Adipose tissue (tissue), 3 donors: ENCODE measurements around the gene RNMT. TPM values are rescaled to one million over a fixed set of nuclear protein-coding genes. Genes with fewer than 3 reads are reported as not detected.
"Not testable (repeated sequence)": the region's sequence is repeated elsewhere in the genome, so short reads cannot be mapped to it uniquely, and the experiment has no call there.

Source experiments
- H3K27ac ChIP-seq: one replicate; pipeline ENCODE4 v1.5.1; 2013; ENCODE audit warnings: low read depth, low read length
- WGBS, 3 donors: extraction: QIAGEN DNeasy Blood & Tissue Kit; methylation state at CpG; one replicate each; pipeline ENCODE4 v1.1.7; 2013; 5-methylcytosine and 5-hydroxymethylcytosine counted together
- polyA plus RNA-seq, 3 donors: library from polyadenylated mRNA; stranded (reverse); fragments of 200-250 nt; gene quantifications; one replicate each; pipeline ENCODE4 v1.2.3, GENCODE V29; 2013
- donor health status: healthy with polysubstance abuse.
- donor health status: Bipolar disorder and iron deficiency.
- donor health status: healthy.

RNMT gene
- polyA plus RNA-seq, 3 donors, result 7.7 to 18.2 (median 11.0) TPM

GRCh38 chr18:13725566-13726231, 774 bp upstream of the RNMT start:
- WGBS, 3 donors, result 3 to 6% (median 6%) methylated on average over 29 to 35 of the region's 35 CpGs
- H3K27ac ChIP-seq, result no peak overlapping the region

GRCh38 chr18:13726972-13727331, 479 bp downstream of the RNMT start:
- 0 to 1% (median 0%) methylated on average over 25 to 30 of the region's 30 CpGs for WGBS, 3 donors
- H3K27ac ChIP-seq, result peak overlapping the region; percentile 73

- H3K27ac ChIP-seq, result no peak overlapping the region
- WGBS, 3 donors, result 55 to 82% (median 65%) methylated on average over 1 of the region's 1 CpG
Observed at GRCh38 chr18:13730481-13730880, 4.0 kb downstream of the RNMT start.

GRCh38 chr18:13735681-13736080, 9.2 kb downstream of the RNMT start:
- 90 to 95% (median 90%) methylated on average over 2 of the region's 2 CpGs for WGBS, 3 donors
- H3K27ac ChIP-seq, result no peak overlapping the region

- no peak overlapping the region for H3K27ac ChIP-seq
- 41 to 73% (median 50%) methylated on average over 3 of the region's 3 CpGs for WGBS, 3 donors
Observed at GRCh38 chr18:13745696-13746095, 19.2 kb downstream of the RNMT start.

- H3K27ac ChIP-seq, result no peak overlapping the region
- 93 to 97% (median 93%) methylated on average over 3 of the region's 3 CpGs for WGBS, 3 donors
Observed at GRCh38 chr18:13746633-13747032, 20.2 kb downstream of the RNMT start.

GRCh38 chr18:13751599-13751998, 25.1 kb downstream of the RNMT start:
- not testable (repeated sequence) for H3K27ac ChIP-seq
- WGBS, 3 donors, result 94 to 97% (median 94%) methylated on average over 3 of the region's 3 CpGs

- 81 to 93% (median 93%) methylated on average over 2 of the region's 2 CpGs for WGBS, 3 donors
Observed at GRCh38 chr18:13756261-13756660, 29.8 kb downstream of the RNMT start.

GRCh38 chr18:13756671-13757070, 30.2 kb downstream of the RNMT start:
- H3K27ac ChIP-seq, result no peak overlapping the region

More at GRCh38 chr18:13756261-13756660, 29.8 kb downstream of the RNMT start:
- H3K27ac ChIP-seq, result no peak overlapping the region

GRCh38 chr18:13758622-13759021, 32.1 kb downstream of the RNMT start:
- 77 to 93% (median 87%) methylated on average over 1 of the region's 1 CpG for WGBS, 3 donors
- H3K27ac ChIP-seq, result no peak overlapping the region

GRCh38 chr18:13760047-13760446, 33.6 kb downstream of the RNMT start:
- no peak overlapping the region for H3K27ac ChIP-seq

GRCh38 chr18:13762690-13763439, 36.4 kb downstream of the RNMT start:
- 89 to 97% (median 94%) methylated on average over 3 of the region's 3 CpGs for WGBS, 3 donors
- no peak overlapping the region for H3K27ac ChIP-seq

GRCh38 chr18:13775058-13775457, 48.6 kb downstream of the RNMT start:
- no peak overlapping the region for H3K27ac ChIP-seq
- 48 to 72% (median 69%) methylated on average over 3 of the region's 3 CpGs for WGBS, 3 donors

GRCh38 chr18:13791181-13791580, 64.7 kb downstream of the RNMT start:
- H3K27ac ChIP-seq, result no peak overlapping the region
- 58 to 64% (median 62%) methylated on average over 7 of the region's 7 CpGs for WGBS, 3 donors

GRCh38 chr18:13793819-13794218, 67.3 kb downstream of the RNMT start:
- WGBS, 3 donors, result 25 to 52% (median 32%) methylated on average over 7 of the region's 7 CpGs
- H3K27ac ChIP-seq, result no peak overlapping the region

GRCh38 chr18:13796515-13796914, 70.0 kb downstream of the RNMT start:
- whole genome bisulfite sequencing, 3 donors, result 67 to 78% (median 70%) methylated on average over 14 of the region's 14 CpGs
- no peak overlapping the region for H3K27ac ChIP-seq

GRCh38 chr18:13797157-13797611, 70.7 kb downstream of the RNMT start:
- WGBS, 3 donors, result 36 to 49% (median 40%) methylated on average over 3 of the region's 3 CpGs
- no peak overlapping the region for H3K27ac ChIP-seq

GRCh38 chr18:13799396-13799795, 72.9 kb downstream of the RNMT start:
- 83 to 92% (median 90%) methylated on average over 11 of the region's 11 CpGs for WGBS, 3 donors

GRCh38 chr18:13800505-13801259, 74.2 kb downstream of the RNMT start:
- no peak overlapping the region for H3K27ac ChIP-seq
- 10 to 19% (median 16%) methylated on average over 30 of the region's 30 CpGs for WGBS, 3 donors

More at GRCh38 chr18:13799396-13799795, 72.9 kb downstream of the RNMT start:
- no peak overlapping the region for H3K27ac ChIP-seq
